Bronchial epithelial cell (primary cell): ENCODE measurements around the gene KRTAP29-1. TPM values are rescaled to one million over a fixed set of nuclear protein-coding genes. Genes with fewer than 3 reads are reported as not detected.
A peak's percentile ranks its signal among the peaks of the same experiment; 100 is the strongest.
"Not testable (repeated sequence)": the region's sequence is repeated elsewhere in the genome, so short reads cannot be mapped to it uniquely, and the experiment has no call there.

ENCODE experiments used
- DNase-seq: peaks from one replicate; pipeline ENCODE4 v3.0.0-alpha.2; 2010; ENCODE audit warnings: low read depth
- FAIRE-seq: peaks from 2 replicates; lab custom pipeline; 2011; peaks lifted over from hg19 to GRCh38; lab: Jason Lieb, UNC
- H3K27me3 ChIP-seq: 2 replicates; pipeline ENCODE4 v1.5.1; 2011; ENCODE audit warnings: low read length; ENCODE audit not compliant: control insufficient read depth, insufficient read depth
- H3K36me3 ChIP-seq: 2 replicates; pipeline ENCODE4 v1.5.1; 2011; ENCODE audit warnings: low read length; ENCODE audit not compliant: control insufficient read depth, insufficient read depth
- H3K4me3 ChIP-seq: 2 replicates; pipeline ENCODE4 v1.5.1; 2011; ENCODE audit warnings: mild to moderate bottlenecking, low read depth, low read length, control low read depth
- total RNA-seq: library from RNA; depleted of rRNA; stranded (reverse); fragments of >200 nt; gene quantifications from 2 replicates; pipeline ENCODE4 v1.2.1, GENCODE V29; 2014
- TF ChIP-seq, protein P1 (sequence below): IDR thresholded peaks from 2 replicates; pipeline ENCODE4 v1.5.1; 2011; ENCODE audit warnings: mild to moderate bottlenecking, moderate library complexity, low read length, control low read depth, inconsistent platforms; ENCODE audit not compliant: insufficient read depth, severe bottlenecking

The KRTAP29-1 gene
- total RNA-seq, 1 donor from 2014 or later = not detected

- no peaks in the 10 kb centered on the region for H3K27me3 ChIP-seq
- no peak overlapping the region for H3K4me3 ChIP-seq
- DNase-seq (no peak), FAIRE-seq (no peak)
- TF ChIP-seq, protein P1, sequence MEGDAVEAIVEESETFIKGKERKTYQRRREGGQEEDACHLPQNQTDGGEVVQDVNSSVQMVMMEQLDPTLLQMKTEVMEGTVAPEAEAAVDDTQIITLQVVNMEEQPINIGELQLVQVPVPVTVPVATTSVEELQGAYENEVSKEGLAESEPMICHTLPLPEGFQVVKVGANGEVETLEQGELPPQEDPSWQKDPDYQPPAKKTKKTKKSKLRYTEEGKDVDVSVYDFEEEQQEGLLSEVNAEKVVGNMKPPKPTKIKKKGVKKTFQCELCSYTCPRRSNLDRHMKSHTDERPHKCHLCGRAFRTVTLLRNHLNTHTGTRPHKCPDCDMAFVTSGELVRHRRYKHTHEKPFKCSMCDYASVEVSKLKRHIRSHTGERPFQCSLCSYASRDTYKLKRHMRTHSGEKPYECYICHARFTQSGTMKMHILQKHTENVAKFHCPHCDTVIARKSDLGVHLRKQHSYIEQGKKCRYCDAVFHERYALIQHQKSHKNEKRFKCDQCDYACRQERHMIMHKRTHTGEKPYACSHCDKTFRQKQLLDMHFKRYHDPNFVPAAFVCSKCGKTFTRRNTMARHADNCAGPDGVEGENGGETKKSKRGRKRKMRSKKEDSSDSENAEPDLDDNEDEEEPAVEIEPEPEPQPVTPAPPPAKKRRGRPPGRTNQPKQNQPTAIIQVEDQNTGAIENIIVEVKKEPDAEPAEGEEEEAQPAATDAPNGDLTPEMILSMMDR = no peak
- no peaks in the 10 kb centered on the region for H3K36me3 ChIP-seq
Observed at GRCh38 chr17:41294016-41294415, 8.6 kb downstream of the KRTAP29-1 start.

DNA sequence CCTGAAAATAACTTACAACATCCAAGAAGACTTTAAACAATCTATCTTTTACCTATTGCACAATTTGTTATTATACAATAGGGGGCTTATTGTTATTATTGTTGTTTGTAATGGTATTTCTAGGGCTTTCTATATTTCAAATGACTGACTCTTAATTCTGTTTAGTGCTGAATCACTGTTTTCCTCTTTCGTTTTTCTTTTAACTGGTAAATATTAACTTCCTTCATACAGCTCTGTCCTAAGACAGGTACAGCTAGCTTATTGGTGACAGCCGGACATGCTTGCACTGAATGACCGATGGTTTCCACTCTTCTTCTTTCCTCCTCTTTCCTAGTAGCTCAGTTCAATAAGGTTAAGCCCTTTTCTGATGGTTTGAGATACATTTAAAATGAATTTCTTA is 15.6 kb downstream of the KRTAP29-1 start:
- H3K4me3 ChIP-seq = no peak overlapping the region
- no peak for FAIRE-seq
- no peaks in the 10 kb centered on the region for H3K27me3 ChIP-seq
- no peaks in the 10 kb centered on the region for H3K36me3 ChIP-seq
- DNase-seq = no peak
- TF ChIP-seq, protein P1 = no peak

GRCh38 chr17:41284546-41284945 is 18.1 kb downstream of the KRTAP29-1 start:
- no peak overlapping the region for H3K4me3 ChIP-seq
- H3K36me3 ChIP-seq = no peaks in the 10 kb centered on the region
- TF ChIP-seq, protein P1 = no peak
- FAIRE-seq (no peak), DNase-seq (peak; percentile 28)
- H3K27me3 ChIP-seq = no peaks in the 10 kb centered on the region

DNA sequence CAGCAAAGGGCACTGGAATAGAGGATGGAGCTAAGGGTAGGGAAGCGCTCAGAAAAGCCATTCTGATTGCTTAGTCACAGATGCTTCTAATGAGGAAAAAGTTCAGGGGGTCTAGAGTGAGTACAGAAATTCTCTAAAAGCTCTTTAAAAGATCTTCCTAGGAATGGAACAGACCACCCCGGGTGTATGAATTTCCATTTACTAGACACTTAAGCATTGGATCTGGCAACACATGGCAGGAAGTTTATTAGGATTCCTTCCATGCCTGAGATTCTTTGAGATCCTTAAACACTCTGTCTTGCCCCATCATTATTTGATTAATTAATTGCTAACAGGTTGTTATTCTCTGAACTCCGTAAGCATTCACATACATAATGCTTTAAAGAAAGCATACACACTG is 18.6 kb downstream of the KRTAP29-1 start:
- TF ChIP-seq, protein P1 = no peak
- FAIRE-seq (no peak), DNase-seq (no peak)
- Histone ChIP-seq H3K36me3 (no peaks in the 10 kb centered on the region), H3K27me3 (no peaks in the 10 kb centered on the region), H3K4me3 (no peak overlapping the region)

DNA sequence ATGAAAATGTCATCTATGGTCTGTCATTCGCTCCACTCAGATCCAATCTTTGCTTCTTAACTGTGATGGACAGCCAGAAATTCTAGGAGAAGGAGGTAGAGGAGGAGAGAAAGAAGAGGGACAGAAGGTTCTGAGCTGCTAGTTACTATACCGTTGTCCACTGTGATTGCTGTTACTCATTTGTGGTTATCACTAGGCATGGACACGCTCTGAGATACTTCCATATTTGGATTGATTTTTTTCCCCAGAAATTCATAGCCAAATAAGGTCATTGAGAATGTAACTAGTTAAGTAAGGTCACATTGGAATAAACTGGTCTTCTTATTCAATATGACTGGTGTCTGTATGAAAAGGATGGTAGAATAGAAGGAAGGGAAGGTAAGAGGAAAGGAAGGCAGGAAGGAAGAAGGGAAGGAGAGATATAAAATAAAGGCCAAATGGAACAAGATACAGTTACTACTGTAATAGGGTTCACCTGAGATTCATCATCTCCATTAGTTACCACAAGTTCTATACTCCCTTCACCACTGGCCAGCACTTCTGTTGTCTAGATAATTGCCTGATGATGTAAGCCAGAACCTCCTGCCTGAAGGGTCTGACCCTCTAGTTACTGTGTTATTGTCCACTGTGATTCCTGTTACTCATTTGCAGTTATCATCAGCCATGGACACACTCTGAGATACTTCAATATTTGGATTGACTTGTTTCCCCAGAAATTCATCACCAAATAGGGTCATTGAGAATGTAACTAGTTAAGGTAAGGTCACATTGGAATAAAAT is 24.3 kb downstream of the KRTAP29-1 start:
- DNase-seq (no peak), FAIRE-seq (peak; percentile 13)
- TF ChIP-seq, protein P1 = no peak
- no peaks in the 10 kb centered on the region for H3K36me3 ChIP-seq
- no peaks in the 10 kb centered on the region for H3K27me3 ChIP-seq
- H3K4me3 ChIP-seq = no peak overlapping the region

DNA sequence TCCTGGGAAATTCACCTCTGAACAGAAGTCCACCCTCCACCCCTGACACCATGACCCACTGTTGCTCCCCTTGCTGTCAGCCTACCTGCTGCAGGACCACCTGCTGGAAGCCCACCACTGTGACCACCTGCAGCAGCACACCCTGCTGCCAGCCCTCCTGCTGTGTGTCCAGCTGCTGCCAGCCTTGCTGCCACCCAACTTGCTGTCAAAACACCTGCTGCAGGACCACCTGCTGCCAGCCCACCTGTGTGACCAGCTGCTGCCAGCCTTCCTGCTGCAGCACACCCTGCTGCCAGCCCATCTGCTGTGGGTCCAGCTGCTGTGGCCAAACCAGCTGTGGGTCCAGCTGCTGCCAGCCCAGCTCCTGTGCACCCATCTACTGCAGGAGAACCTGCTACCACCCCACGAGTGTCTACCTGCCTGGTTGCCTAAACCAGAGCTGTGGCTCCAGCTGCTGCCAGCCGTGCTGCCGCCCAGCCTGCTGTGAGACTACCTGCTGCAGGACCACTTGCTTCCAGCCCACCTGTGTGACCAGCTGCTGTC is 26.9 kb downstream of the KRTAP29-1 start, which contains the start of gene KRTAP9-7:
KRTAP9-7 (plus strand) TSS at position 51 of the 543 bp plus-strand sequence; CDS start at position 51, 0 bp downstream.
- H3K4me3 ChIP-seq, H3K27me3 ChIP-seq, DNase-seq, FAIRE-seq, H3K36me3 ChIP-seq: not testable (repeated sequence)
